HG03457 (cell line): ENCODE results near the gene SFMBT2.

ENCODE experiments used
- ATAC-seq: cut with Tn5 transposase; IDR thresholded peaks from one replicate; pipeline ENCODE4 v1.9.1; 2021; ENCODE audit warnings: moderate number of reproducible peaks; ENCODE audit not compliant: unreplicated experiment

The SFMBT2 gene

DNA sequence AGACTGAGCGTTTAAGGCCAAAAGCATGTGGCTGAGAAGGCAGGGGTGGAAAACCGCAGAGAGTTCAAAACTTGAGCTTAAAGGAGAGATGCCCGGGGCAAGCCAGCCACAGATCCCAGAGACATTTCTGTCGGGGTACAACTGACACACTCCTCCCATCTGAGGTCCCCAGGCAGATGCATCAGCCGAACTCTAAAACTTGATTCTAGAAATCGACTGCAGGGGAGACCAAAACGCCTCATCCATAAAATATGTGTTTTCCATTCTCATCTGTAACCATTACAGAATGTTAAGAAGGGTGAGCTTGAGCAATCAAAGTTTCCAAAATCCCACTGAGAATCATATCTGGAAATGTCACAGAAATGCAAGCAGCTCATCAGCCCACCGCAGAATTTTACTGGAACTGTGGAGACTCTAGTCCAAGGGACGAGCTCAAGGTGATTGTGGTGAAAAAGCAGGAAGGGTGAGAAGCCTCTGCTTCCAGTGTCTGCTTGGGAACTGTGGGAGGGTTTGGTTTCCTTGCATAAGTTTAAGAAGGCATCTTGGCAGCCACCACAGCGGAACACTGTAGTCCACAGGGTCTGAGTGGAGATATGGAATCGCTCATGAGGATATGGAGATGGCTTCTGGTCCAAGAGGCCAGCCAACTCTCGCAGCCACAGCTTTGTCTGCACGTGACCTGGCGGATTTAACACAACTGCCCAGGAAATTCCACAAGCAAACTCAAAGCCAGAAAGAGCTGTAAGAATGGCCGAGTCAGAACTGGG, 249.2 kb downstream of the SFMBT2 start:
- no peak for ATAC-seq

DNA sequence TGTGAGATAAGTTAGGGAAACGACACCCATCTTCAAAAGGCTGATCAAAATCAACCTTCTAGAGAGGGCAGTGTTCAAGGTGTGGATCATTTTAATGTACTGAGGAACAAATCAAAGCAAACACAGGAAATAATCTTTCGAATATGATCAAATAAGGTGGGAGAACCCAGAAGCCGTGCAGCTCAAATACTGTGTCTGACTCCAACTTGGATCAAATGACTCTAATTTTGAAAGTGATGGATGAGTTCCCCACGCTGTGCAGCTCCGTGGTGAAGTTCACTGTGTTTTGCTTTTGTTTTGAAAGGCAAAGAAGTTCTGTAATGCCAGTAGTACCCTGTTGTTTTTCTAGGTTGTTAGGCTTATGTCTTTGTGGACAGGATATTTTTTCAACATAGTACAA, 250.9 kb downstream of the SFMBT2 start:
- no peak for ATAC-seq

DNA sequence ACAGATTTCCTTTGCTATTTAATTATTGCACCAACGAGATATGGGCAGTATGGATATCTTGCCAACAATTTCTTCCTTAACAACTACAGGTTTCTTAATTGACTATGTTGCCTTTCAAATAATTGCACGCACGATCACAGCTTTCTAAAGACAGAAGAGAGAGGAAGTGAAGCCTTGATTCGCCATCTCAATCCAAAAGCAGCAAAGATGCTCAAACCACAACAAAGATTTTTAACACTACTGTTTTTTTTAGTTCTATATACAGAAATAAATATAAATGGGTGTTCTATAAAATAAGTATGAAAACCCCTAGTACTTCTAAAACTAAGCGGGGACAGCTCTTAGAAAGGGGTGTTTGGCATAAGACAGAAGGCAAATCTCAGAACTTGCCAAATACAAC, 251.3 kb downstream of the SFMBT2 start:
- ATAC-seq: no peak

DNA sequence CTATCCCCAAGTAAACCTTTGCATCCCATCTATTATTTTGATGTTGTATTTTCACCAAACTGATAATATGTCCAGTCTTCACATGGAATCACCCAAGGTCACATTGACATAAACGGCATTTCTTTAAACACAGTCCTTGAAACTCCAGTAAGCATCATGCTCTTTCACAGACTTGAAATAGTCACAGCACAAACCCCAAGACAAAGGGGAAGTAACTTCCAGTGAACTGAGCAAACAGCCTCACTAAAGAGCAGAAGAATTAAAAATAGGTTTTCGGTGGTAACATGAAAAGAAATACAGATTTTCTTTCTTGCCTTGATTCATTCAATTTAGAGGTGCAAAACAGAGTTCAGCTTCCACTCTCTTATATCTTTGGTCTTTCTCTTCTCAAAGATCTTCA, 253.7 kb downstream of the SFMBT2 start:
- ATAC-seq: no peak

DNA sequence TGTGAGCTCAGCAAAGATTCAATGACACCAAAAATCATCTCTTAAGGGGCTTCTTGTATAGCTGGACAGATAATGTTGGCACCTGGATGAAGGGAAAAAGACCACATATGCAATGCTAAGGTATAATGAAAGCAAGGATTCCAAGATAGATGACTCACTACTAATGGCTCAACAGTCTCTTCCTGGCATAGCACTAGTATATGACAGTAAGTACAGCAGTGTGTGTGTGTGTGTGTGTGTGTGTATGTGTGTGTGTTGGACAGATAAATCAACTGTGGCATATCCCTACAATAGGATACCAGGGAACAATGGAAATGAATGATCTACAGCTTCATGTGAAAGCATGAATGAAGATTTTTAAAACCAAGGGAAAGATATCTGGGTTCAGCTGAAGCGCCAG, 257.1 kb downstream of the SFMBT2 start:
- ATAC-seq: no peak

DNA sequence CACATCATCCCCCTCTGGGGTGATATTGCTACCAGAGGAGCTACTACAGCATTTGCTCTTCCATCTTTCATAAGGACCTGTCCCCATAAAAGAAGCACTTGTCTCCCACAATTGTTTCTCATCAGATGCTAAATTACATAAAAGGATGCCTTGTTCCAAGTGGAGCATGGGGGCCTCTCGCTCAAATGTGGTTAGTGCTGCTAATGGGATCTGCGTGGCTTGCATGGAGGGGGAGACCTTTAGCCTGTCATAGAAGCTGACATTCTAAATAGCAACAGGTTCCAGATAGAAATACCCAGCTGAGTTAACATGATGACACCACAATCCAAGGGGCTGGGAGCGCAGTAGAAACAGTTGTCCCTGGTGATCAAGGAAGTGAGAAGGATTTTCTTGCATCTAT, 257.9 kb downstream of the SFMBT2 start:
- no peak for ATAC-seq

DNA sequence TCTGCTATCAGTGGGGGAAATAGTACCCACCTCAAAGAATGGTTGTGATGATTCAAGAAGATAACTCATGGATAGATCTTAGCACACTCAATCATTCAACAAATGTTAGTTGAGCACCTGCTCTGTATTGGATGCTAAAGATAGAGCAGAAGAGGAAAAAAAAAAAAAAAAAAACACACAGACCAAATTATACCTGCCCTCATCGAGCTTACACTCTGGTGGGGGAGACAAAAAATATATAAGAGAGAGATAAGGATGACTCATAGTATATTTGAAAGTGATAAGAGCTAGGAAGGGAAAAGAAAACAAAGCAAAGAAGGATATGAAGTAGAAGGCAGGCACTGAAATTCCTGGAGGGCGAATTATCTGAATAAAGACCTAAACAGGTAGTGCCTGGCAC, 258.5 kb downstream of the SFMBT2 start:
- ATAC-seq: no peak

DNA sequence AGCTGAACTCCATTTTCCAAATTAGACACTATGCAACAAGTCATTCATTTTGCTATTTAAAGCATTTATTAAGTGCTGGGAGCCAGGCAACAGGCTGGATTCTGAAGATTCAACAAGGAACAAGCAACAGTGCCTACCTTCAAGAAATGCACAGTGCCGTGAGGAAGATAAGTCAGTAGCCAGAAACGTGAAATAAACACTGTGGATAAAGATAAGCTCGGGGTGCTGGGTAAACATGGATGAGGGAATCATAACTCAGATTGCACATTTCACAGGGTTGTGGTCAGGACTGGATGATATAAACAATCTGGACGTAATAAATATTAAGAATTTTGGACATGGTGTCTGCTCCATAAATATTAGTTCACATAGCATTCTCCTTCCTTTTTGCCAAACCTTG, 259.3 kb downstream of the SFMBT2 start:
- no peak for ATAC-seq

DNA sequence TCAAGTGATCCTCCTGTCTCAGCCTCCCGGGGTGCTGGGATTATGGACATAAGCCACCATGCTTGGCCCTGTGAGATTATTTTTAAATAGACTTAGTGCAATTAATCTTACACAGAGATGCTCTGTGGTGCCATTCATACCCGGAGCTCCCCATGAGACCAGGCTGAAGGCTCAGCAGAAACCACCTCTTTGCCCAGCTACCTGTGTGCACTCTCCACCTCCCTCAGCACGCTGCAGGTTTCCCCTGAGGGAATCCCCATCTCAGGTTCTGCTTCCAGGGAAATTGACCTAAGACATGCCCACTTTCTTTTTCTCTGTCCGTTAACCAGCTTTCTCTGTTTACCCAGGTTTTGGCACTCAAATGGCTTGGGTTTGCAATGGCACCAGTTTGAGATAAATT, 260.5 kb downstream of the SFMBT2 start:
- no peak for ATAC-seq

DNA sequence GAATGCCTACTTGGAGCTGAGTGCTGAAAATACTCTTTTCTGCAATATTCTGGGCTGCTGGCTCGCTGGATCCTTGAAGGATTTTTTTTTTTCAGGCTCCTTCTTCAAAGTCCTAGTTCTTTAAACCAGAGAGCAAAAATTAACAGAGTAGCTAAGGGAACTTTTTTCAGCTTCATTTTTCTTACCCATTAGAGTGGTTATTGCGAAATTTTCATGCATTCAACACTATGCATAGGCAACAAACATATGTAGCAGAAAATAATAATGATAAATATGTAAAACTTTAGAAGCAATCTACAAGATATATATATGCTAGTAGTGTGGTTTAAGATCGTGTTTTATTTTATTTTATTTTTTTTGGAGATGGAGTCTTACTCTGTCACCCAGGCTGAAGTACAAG, 264.6 kb downstream of the SFMBT2 start:
- ATAC-seq: no peak

DNA sequence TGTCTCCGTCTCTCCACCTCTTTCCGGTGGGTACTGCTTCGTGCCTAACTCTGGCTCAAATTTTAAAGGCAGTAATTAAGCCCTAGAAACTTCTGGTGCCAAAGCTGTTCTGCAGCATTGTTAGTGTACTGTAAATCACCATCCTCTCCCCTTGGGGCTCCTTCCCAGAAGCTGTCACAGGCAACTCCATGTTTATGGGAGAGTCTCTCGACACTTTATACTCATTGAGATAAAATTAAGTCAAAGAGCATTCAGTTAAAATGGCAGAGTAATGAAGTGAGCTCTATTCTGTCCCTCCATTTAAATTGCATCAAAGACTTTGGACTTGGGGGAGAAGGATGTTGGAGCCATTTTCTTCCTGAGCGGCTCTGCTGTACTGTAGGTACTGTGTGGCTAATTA, 274.8 kb downstream of the SFMBT2 start:
- no peak for ATAC-seq

DNA sequence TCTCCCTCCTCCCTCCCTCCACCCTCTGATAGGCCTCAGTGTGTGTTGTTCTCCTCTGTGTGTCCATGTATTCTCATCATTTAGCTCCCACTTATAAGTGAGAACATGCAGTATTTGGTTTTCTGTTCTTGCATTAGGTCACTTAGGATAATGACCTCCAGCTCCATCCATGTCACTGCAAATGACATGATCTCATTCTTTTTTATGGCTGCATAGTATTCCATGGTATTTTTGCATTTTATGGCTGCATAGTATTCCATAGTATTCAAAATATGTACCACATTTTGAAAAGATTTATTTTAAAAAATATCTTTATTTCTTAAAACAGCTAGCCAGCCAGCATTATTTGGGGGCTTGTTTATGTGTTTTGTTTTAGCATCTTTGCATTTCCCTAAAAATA, 275.6 kb downstream of the SFMBT2 start:
- ATAC-seq: no peak

DNA sequence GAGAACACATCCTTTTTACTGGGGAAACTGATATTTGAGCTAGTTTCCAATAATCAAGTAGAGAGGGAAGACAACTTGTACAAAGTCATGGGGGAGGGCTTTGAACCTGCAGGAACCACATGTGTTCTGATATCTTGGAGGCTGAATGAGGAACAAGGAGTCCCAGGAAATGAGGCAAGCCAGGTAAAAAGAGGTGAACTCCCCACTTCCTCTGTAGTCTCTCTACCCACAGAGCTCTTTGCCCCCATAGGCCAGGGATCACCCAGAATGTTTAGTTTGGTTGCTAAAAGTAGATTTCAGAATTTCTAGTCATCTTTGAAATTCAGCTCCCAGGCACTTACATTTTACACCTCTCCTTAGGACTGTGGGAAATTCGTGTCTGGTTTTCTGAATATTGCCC, 276.4 kb downstream of the SFMBT2 start:
- ATAC-seq: no peak

DNA sequence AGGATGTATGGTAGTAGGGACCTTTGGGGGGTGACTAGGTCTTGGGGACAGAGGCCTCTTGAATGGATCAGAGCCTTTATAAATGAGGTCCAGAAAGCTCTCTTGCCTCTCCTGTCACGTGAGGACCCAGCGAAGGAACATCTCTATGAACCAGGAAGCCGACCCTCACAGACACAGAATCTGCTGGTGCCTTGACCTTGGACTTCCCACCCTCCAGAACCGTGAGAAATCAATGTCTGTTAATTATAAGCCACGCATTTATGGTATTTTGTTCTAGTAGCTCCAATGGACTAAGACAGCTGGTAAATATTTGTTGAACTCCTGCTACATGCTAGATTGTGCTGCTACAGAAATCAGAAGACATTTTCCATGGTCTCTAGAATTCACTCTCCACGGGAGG, 276.9 kb downstream of the SFMBT2 start:
- no peak for ATAC-seq

DNA sequence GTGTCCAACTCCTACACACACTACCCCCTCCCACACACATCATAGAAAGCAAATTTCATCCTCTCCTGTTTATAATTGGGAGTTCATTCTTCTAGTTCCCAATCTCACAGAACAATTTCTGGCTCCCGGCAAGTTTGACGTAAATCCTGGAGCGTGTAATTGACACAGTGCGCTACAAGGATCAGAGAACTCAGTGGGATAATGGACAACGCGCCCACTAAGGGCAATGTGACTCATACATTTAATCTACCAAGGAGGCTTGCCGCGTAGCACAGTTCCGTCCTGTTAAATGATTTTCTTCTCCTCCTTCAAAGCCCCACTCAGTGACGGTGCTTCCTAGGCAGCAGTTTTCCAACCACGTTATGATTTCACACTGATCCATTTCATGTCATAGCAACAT, 277.6 kb downstream of the SFMBT2 start:
- no peak for ATAC-seq

DNA sequence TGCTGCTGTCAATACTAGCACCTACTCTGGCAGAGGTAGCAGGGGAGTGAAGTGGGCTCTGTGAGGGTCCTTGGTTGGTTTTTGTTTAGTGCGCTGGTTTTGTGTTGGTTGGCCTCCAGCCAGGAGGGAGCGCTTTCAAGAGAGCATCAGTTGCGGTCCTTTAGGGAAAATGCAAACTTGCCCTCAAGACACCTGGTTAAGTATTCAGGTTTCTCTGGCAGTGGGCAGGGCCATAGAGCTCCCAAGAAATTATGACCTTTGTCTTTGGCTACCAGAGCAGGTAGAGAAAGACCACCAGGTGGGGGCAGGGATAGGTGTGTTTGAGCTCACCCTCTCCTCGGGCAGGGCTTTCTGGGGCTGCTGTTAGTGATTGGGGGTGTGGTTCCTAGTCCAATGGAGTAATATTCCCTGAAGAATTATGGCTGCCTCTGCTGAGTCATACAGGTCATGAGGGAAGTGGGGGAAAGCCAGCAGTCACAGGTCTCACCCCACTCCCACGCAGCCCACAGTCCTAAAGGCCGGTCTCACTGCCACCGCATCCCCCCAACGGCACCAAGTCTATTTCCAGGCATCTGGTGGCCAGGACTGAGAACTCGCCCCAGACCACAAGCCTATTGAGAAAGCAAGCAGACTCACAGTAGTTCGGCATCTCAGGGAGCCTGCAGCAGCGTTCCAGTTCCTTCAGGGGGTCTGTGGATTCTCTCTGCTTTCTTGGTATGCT, 280.5 kb downstream of the SFMBT2 start:
- no peak for ATAC-seq

DNA sequence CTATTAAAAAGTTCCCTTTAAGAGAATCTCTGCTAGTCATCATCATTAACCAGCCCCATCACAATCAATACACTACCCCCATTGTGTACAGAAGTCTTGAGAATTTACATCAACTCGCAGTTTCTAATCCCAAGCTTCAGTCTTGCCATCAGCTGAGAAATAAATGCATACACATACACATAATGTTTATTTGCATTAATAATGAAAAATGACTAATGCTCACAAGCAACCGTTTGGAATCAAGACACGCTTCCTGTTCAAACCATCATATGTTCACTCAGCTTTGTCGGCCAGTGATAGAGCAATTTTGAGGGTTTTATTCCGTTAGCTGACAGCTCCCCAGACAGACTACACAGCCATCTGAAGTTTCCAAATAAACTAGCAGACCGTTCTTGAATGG, 287.1 kb downstream of the SFMBT2 start:
- ATAC-seq: no peak

DNA sequence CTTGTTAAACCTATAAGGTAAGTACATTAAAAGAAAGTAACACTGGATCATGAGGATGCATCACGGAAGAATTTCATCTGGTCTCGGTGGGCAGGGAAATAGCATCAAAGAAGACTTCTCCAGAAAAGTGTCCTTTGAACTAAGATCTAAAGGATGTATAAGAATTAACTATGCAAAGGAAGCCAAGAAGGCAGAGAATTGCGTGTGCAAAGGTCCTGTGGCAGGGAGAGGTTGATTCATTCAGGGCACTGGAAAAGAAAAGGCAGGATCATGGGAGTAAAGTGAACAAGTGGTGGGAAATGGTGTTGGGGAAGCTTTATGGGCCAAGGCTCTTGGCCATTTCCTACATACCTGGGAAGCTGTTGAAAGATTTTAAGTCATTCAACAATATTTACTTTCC, 288.3 kb downstream of the SFMBT2 start:
- no peak for ATAC-seq

DNA sequence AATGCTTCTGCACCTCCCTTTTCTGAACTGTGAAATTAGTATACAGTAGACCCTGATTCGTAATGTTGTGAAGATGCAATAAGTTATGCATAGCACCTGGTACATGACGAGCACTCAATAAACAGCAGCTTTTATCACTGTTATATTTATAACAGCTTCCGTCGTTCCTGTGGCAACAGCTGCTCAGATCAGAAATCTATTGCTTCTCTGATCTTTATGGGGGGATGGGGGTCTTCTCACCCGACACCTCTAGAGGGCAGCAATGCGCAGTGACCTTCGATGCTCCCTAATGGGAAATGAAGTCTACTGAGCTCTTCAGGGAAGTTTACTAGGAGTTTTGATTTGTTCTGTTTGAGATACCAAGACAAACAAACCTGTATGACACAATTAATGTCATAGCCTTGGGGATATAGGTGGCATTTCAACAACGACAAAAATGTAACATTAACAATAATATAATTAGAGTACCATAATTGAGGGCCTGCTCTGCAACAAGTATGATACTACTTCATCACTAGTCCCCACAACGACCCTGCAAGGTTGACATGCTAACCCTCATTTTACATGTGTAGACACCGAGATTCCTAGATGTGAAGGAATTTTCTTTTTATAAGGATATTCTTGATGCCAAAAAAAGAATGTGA, 289.6 kb downstream of the SFMBT2 start:
- ATAC-seq: no peak

DNA sequence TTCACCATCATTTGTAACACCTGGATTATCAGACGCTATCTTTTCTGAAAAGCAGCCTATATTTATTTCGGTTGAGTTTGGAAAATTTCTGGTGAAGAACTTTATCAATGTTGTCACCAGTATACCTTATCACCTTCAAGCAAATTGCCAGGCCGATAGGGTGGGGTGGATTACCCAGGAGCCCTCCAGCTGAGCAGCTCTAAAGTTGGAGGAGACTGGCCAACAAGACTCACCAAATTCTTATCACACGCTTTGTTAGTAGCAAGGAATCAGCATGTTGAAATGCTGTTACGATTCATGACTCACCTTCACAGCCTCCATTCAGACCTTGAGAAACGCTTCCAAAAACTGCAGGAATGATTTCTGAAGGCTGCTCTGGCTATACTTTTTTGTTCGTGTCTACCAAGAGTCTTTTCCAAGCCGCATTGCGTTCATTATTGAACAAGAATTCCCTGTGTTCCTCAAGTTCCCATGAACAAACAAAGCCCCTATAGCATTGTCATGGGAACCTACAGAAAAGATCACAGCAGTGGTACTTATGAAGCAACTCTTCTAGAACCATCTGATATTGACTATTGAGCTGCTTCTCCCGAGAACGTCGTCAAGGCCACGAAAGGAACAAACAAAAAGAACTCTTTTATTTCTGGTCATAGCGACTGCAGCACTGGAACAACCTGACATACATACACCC, 291.4 kb downstream of the SFMBT2 start:
- ATAC-seq: no peak

DNA sequence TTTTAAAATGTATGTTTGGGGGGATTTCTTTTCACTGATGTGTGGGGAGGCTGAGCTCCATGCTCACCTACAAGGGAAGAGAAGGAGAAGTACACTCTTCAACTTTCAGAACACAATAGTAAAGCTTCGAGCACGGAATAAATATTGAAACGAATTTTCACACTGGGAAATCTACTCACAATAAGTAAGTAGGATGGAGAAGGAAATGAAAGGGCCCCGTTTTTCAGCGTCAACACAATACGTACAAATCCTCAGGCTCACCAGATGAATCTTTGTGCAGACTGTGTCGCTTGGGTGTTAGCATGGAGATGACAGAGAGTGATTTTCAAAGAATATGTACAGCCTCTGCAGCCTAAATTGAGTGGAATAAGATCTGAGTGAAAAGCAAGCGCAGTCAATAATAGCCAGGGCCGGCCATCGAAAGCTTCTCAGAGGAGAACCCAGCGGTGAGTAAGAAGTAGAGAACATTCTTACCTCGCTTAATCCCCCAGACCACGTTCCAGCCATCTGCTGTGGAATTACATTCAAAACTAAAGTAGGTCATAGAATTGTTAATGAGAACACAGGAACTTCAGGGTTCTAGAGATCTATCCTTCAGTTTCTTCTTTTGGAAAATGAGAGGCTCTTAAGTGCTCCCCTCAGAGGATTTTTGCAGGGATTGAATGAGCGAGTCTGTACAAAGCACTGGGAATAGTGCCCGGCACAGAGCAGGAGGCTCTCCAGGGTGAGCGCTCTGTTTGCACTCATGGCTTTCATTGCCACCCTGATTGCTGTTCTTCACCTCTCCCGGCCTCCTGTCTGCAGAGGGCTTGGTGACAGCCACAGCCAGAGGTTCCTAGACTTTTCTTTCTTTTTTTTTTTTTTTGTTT, 292.8 kb downstream of the SFMBT2 start:
- ATAC-seq: no peak
